A549 (cell line): ENCODE data around the gene ARX.

Experiments
- CHD4 ChIP-seq: fragments of 200-600 bp; sonication (generic); IDR thresholded peaks from 2 replicates; pipeline ENCODE4 v1.6.1; 2016; ENCODE audit warnings: antibody characterized with exemption, mild to moderate bottlenecking, borderline replicate concordance
- POLR2A ChIP-seq: IDR thresholded peaks from 2 replicates; pipeline ENCODE4 v1.6.1; 2012; ENCODE audit warnings: mild to moderate bottlenecking, low read length

DNA sequence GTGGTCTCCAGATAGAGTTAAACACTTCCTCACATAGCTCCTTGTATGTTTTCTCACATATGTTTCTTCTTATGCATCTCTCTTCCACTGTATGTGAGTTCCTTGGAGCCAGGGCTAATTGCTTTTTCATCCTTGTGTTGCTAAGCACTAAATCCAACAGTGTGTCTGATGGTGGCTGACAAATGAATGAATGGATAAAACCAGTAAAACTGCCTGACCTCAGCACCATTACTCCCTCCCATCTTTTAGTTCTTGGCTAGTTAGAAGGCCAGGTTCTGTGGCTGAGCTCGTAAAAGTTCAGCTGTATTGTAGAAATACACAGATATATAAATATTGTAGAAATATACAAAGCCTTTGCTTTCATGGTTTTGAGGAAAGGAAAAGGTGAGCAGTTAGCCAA lies 50.4 kb downstream of the ARX start:
- no peak for TF ChIP-seq CHD4
- TF ChIP-seq POLR2A, result no peak
